GM18870 (cell line): ENCODE results near the gene NLRP1.

Source experiments
- ATAC-seq: cut with Tn5 transposase; IDR thresholded peaks from one replicate; pipeline ENCODE4 v1.9.1; 2021; ENCODE audit warnings: moderate library complexity; ENCODE audit not compliant: unreplicated experiment

Gene NLRP1

DNA sequence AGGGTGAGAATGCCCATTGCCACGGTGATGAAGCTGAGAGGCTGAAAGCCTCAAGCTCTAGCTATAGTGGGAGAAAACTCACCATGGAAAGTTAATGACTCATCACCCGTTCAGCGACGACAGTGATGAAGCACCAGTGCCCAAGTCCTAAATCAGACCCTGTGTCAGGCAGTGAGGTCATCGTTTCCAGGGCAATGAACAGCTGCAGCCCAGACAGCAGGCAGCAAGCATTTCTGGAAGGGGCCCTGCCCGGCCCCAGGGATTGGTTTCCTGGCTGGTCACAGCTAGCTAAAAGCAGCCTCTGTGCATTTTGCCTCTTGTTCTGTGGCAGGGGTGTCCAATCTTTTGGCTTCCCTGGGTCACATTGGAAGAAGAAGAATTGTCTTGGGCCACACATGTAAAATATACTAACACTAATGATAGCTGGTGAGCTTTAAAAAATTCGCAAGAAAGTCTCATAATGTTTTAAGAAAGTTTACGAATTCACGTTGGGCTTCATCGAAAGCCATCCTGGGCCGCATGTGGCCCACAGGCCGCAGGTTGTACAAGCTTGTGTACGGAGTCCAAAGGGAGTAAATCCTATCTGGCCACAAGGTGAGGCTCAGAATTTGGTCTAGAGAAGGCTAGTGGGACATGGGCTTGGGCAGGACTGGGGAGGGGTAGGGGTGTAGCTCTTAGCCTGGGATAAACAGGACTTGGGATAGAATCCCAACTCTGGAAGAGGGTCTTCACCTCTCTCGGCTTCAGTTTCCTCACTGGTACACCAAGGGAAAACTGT is 57.3 kb downstream of the NLRP1 start:
- ATAC-seq = no peak

DNA sequence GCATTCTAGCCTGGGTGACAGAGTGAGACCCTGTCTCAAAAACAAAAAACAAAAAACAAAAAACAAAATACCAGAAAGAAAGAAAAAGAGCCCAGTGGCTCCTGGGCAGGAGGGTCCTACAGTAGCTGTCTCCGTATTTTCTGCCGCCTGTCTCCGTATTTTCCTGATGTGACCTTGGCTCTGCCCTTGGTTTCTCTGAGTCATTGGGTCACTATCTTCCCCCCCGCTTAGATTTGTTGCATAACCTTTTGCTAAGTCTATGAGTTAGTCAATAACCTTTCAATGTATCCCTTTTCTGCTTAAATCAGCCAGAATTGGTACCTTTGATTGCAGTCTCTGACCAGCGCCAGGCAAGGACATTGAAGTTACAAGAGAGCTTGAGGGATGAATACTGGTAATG is 61.1 kb downstream of the NLRP1 start:
- ATAC-seq = no peak

DNA sequence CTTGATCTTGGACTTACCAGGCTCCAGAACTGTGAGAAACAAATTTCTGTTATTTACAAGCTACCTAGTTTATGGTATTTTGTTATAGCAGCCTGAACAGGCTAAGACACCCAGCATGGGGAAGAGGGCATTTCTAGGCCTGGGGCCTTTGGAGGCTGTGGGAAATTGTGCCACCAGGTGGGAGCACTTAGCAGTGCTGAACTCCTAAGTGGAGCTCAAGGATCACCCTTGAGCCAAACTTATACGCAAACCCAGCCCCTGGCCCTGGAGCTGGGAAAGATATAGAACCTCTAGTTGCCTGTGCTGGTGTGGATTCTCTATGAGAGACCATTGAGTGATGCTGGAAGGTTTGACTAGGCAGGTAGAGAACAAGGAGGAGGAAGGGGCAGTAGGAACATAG is 61.8 kb downstream of the NLRP1 start:
- no peak for ATAC-seq

DNA sequence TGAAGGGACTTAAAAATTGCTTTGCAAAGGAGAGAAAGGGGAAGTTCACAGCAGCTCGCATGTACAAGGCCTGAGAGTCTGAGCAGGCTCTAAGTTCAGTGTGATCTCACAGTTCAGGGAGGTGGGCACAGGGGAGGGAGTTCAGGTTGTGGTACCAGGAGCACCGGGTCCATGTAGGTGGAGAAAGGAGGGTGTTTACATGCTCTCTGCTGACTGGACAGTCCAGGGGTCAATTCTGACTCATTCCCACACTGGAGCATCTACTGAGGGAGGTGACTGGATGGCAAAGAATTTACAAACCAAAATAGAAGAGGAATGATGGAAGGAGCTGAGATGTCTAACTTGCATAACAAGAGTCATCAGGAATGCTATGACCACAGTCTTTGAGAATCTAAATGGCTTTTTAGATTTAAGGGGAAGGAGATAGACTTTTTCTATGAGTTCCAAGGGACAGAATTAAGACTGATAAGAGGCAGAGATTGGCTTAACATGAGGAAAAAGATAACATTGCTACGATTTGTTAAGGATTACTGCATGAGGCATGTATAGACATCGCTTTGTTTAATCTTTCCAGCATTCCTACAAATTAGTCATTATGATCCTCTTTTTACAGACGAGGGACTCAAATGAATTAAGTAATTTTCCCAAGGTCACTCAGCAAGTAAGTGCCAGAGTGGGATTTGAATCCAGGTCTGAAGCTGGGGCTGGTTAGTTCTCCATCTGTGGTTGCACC is 68.1 kb downstream of the NLRP1 start:
- no peak for ATAC-seq

DNA sequence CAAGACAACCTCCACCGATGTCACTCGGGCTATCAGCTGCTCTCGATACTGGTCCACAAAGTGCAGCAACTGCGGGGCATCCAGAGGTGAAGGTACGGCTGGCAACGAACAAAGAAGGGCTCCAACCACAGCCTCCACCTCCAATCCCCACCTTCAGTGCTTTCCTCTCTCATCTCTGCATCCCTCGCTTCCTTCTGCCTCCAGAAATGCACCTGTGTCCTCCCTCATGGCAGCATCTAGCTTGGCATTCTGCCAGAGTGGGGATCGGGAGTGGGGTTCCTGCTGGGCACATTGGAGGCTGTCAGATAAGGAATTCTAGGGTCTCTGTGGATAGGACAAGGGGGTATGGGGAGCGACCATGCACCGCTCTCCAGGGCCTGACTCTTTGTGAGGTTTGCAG is 69.3 kb downstream of the NLRP1 start:
- ATAC-seq = no peak

DNA sequence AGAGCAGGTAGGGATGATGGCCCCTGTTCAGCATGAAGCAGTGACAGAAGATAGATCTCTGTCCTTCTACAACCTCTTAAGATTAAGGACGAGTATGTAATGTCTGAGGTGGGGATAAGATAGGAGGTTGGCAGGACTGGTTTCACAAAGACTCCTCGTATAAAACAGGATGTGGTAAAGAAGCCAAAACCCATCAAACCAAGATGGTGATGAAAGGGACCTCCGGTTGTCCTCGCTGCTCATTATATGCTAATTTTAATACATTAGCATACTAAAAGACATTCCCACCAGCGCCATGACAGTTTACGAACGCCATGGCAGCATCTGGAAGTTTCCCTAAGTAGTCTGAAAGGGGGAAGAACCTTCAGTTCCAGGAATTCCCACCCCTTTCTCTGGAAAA is 70.7 kb downstream of the NLRP1 start:
- no peak for ATAC-seq

DNA sequence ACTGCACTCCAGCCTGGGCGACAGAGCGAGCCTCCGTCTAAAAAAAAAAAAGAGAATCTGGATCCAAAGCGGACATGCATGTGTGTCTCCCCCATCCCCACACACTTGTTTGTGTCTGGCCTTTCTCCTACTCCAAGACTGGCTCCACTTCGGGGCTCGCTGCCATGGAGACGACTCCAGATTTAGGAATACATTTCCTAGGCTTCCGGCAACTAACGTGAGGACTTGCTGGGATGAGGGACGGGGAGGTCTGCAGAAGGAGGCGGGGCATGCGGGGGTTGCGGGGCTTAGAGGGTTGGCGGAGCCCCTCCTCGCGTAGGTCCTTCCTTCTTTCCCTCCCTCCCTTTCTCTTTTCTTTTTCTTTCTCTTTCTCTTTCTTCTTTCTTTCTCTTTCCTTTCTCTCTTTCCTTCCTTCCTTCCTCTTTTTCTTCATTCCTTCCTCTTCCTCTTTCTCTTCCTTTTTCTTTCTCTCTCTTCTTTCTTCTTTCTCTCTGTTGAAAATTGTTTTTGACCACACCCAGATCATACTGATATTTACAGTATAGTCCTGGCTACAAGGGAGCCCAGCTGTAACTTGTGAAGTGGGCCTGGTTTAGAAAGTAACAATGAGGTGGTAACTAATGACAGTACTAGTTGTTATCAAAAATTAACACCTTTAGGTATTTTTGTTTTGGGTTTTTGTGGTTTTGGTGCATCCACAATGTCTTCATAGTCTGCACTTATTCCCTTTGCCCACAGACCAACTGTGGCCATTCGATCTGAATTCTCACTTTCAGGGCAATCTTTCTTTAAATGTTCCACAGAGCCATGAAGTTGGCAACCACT is 72.7 kb downstream of the NLRP1 start:
- no peak for ATAC-seq

DNA sequence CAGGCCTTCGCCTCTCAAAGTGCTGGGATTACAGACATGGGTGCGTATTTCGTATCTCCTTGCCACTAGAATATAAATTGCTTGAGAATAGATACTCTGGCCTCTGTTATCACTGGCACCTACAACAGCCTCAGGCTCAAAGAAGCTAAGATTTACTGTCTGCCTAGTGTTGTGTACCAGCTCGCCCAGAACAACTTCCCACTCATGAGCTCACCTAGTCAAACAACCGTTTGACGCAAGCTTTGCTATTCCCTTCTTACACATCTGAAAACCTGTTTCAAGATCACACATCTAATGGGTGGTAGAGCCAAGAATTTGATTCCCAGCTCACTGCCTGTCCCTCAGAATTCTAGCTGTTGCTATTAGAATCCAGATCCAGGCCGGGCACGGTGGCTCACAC is 73.5 kb downstream of the NLRP1 start:
- no peak for ATAC-seq

DNA sequence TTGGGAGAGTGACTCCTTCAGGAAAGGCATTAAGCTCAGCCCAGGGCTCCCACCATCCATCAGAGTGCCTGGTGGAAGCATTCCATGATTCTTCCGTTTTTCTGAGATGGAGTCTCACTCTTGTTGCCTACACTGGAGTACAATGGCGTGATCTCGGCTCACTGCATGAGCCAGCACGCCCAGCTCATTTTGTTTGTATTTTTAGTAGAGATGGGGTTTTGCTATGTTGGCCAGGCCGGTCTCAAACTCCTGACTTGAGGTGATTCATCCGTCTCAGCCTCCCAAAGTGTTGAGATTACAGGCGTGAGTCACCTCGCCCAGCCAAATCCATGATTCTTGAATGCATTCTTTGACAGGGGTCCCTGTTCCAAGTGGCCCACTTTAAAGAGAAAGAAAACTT is 74.8 kb downstream of the NLRP1 start:
- no peak for ATAC-seq

DNA sequence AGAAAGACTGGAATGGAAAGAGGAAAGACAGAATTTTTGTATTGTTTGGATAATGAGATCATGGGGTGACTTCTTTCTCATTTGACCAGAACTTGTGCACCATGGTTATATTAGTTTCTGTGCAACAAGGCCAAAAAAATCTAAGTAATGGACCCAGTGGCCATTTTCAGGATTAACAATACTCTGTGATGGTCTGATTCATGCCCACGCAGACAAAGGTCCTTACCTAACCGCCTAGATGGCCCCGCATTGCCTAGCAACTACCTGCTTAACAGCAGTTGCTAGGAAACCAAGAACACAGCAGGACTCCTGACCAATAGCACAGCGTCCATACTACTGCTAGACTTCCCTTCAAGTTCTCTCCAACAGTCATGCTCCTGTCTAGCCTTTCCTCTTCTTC is 75.5 kb downstream of the NLRP1 start:
- ATAC-seq = no peak

DNA sequence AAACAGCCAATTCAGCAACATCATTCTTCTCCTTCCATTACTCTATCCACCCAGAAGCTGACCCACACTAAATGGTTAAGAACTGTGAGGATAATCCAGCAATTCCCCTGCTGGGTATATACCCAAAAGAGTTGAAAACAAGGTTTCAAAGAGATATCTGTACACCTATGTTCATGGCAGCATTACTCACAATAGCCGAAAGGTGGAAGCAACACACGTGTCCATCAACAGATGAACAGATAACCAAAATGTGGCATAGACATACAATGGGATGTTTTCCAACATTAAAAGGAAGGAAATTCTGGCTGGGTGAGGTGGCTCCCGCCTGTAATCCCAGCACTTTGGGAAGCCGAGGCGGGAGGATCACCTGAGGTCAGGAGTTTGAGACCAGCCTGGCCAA is 78.0 kb downstream of the NLRP1 start:
- ATAC-seq = no peak

DNA sequence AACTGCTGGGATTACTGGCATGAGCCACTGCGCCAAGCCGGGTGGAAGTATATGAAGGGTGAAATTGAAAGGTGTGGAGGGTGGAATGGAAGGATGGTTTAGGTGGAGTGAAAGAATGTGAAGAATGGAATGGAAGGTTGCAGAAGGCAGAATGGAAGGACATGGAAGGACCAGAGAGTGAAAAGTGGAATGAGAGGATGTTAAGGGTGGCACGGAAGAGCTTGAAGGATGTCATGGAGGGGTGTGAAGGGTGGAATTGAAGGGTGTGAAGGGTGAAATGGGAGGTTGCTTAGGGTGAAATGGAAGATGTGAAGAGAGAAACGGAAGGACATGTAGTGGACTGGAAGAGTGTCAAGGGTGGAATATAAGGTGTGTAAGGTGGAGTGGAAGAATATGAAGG is 81.8 kb downstream of the NLRP1 start:
- ATAC-seq = no peak

DNA sequence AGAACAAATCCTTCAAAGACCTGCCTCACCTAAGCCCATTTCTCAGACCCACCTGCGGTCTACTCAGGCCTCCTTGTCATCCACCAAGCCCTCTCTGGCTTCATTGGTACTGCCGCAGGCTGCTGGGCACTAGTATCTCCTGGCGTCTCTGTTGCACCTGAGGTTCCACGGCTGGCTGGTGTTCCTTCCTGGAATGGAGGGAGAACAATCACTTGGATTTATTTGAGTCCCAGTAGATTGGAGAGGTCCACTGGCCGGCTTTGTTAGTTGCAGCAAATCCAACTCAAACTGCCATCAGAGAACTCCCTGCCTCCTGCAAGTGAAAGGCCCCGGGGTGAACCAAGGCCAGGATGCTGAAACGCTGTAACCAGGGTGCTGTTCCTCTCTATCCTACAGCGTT is 82.6 kb downstream of the NLRP1 start:
- ATAC-seq = no peak

DNA sequence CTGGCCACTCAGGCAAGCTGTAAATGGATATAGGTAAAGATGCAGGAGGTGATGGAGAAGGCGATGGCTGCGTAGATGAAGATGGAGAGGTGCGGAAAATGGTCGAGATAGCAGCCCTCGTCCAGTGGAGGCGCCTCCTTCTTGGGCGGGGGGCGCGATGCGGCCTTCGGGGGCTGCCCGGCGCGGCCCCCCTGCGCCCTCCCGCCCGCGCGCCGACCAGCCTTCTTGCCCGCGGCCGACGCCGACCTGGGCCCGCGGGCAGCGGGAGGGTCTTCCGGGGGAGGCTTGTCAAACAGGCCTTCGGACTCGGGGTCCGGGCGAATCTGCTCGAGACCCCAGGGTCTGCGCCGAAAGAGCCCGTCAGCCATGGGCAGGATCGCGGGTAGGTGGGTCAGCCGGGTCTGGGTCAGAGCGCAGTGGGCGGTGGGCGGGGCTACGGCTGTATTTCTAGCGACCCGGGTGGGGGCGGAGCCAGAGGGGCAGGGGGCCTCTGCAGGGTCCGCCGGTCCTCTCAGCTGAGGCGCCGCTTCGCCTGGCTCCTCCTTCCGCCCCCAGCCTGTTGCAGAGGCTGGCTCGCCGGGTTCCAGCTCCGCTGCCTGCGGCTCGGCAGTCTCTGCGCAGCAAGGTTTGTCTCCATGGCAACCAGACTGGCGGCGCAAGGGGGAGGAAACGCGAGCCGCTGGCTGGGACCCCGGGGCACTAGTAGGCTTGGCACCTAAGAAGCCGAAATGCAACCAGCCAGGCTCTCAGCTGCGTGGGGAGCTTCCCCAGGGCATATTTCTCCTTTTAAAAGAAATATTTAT is 83.5 kb downstream of the NLRP1 start:
- ATAC-seq = no peak

DNA sequence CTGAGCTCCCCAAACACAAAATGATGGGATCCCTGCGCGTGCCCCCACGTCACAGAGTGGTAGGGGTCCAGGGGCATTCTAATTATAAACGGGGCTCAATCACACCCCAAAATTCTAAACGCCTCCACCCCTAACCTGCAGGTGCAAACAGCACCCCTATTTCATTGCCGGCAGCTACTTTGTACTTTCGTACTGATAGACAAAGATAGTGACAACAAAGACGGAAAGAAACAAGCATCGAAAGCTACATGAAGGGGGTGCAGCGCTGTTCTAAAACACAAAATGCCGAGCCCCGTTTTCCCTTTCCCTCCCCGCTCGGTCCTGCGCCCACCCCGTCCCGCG is 84.1 kb downstream of the NLRP1 start:
- no peak for ATAC-seq

DNA sequence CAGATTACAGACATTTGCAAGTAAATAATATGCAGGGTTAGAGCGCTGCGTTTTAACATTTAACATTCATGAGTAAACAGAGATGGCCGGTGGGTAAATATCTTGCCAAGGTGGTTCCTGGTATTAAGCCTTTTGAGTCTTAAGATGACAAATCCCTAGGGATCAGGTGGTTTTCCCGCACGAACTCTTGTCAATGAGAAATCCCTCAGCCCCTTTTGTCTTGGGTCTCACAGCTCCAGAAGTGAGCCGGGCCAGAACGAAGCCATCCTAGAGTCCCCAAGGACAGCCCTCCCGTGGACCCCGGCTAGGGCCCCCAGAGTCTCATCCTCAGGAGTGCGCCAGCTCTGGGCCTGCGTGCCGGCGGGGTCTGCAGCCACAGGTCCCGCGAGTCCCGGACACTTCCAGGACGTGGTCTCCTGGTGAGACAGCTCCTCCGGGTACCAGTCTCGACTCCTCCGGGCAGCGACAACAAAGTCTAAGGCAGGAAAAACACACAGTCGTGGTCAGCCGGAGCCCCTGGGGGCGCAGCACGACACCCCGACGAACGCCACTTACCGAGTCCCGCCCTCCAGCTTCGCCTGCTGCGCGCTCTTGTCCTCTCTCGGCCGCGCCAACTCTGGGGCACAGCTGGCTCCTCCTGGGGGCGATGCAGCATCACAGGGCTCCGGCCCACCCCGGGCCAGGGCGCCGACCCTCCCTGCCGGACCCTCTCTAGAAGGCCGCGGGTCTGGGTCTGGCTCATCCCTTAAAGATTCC is 84.7 kb downstream of the NLRP1 start:
- no peak for ATAC-seq

DNA sequence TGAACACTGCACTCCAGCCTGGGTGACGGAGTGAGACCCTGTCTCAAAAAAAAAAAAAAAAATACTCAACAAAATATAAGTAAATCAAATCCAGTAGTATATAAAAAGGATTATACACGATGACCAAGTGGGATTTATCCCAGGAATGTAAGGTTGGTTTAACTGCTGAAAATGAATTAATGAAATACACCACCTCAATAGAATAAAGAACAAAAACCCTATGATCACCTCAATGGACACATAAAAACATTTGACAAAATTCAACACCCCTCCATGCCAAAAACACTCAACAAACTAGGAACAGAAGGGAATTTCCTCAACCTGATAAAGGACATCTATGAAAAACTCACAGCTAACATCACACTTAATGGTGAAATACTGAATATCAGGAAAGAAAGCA is 91.3 kb downstream of the NLRP1 start:
- ATAC-seq = no peak

DNA sequence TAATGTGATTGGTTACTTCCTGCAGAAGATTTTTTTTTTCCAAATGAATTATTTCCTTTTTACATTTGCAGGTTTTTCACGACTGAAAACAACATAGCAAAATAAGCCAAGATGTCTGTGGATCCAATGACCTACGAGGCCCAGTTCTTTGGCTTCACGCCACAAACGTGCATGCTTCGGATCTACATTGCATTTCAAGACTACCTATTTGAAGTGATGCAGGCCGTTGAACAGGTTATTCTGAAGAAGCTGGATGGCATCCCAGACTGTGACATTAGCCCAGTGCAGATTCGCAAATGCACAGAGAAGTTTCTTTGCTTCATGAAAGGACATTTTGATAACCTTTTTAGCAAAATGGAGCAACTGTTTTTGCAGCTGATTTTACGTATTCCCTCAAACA is 95.6 kb downstream of the NLRP1 start:
- no peak for ATAC-seq

DNA sequence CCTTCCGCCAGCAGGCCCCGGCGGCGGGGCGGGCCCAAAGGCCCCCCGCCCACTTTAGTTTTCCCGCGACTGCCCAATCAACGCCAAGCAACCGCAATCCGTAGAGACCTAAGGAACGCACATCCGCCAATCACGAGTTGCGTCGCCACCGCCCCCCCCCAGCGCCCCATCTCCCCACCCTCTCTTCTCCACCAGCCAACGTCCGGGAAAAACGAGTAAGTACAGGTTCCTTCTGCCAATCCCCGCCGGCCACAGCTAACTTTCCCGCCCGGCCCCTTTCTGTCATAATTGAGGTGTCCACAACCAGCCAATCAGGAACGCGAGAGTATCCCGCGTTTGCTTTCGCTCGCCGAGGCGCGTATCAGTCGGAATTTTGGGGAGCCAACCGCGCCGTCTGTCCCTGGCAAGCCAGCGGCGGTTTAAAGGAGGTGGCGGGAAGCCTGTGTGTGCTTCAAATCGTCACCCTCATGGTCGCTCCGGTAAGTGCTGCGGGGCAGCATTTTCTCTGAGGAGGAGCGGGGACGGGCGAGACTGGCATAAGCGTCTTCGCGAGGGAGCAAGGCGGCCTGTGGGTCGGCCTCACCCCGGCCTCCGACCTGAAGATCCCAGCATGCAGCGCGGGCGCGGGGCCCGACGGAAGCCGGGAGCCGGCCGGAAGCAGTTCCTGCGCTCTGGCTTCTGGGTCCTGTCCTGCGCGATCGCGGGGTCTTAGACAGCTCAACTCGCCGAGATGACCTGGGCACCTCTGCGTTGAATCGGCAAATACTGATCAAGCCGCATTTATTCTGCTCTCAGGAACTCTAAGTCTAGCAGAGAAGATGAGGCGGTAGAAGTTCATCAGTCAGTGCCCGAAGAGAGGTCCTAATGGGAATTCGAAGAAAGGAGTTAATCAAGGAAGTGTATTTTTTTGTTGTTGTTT is 97.8 kb downstream of the NLRP1 start, which contains the start of gene MIS12:
MIS12 (plus strand) TSS at position 361 of the 919 bp plus-strand sequence. CDS start 2,297 bp downstream, outside the sequence.
- peak; percentile 89 for ATAC-seq
